OCI-LY7 (cell line): ENCODE measurements around the gene GAN. TPM values are rescaled to one million over a fixed set of nuclear protein-coding genes. Genes with fewer than 3 reads are reported as not detected.

Source experiments
- BruUV-seq: library from RNA; stranded (reverse); fragments of 400-500 nt; replicated peaks from 2 replicates; lab custom pipeline; 2021; lab: Mats Ljungman, UMichigan
- CTCF ChIA-PET: fragments of 300-600 bp; sonication (Branson Sonifier 250); formaldehyde crosslinking; loops from one replicate; lab custom pipeline; 2022; ENCODE audit warnings: antibody characterized with exemption; ENCODE audit not compliant: unreplicated experiment; lab: Charles Lee
- POLR2A ChIA-PET: fragments of 300-600 bp; sonication (Branson Sonifier 250); formaldehyde crosslinking; loops from one replicate; lab custom pipeline; 2022; ENCODE audit warnings: antibody characterized with exemption; lab: Charles Lee
- DNase-seq: peaks from one replicate; pipeline ENCODE4 v3.0.0-alpha.2; 2015; ENCODE audit warnings: low spot score
- H2AFZ ChIP-seq: fragments of 200-600 bp; sonication (generic), shearing (Covaris generic); 2 replicates; pipeline ENCODE4 v1.6.1; 2014; ENCODE audit warnings: mild to moderate bottlenecking, antibody characterized with exemption, low read length, moderate library complexity
- H3K27ac ChIP-seq: fragments of 200-600 bp; sonication (generic); 2 replicates; pipeline ENCODE4 v1.5.1; 2014; ENCODE audit warnings: mixed run types, low read depth, mild to moderate bottlenecking, moderate library complexity, low read length, inconsistent platforms; ENCODE audit not compliant: poor library complexity, severe bottlenecking
- H3K36me3 ChIP-seq: fragments of 200-600 bp; sonication (generic); 2 replicates; pipeline ENCODE4 v1.6.1; 2014; ENCODE audit warnings: mild to moderate bottlenecking, antibody characterized with exemption, low read length, moderate library complexity, mixed read lengths; ENCODE audit not compliant: insufficient read depth
- H3K4me1 ChIP-seq: fragments of 200-600 bp; sonication (generic); 2 replicates; pipeline ENCODE4 v1.5.1; 2014; ENCODE audit warnings: mild to moderate bottlenecking, low read length; ENCODE audit not compliant: insufficient read depth, poor library complexity, severe bottlenecking
- H3K4me2 ChIP-seq: fragments of 200-600 bp; sonication (generic); 2 replicates; pipeline ENCODE4 v1.6.1; 2014; ENCODE audit warnings: mild to moderate bottlenecking, low read length
- H3K4me3 ChIP-seq: fragments of 200-600 bp; sonication (generic); 2 replicates; pipeline ENCODE4 v1.5.1; 2014; ENCODE audit warnings: mild to moderate bottlenecking, low read depth, low read length; ENCODE audit not compliant: poor library complexity, severe bottlenecking
- H3K79me2 ChIP-seq: fragments of 200-600 bp; sonication (generic); 2 replicates; pipeline ENCODE4 v1.6.1; 2016; ENCODE audit warnings: low read depth, mild to moderate bottlenecking, low read length, moderate library complexity, mixed read lengths; ENCODE audit not compliant: insufficient read depth
- H3K9me2 ChIP-seq: fragments of 200-600 bp; sonication (generic); 2 replicates; pipeline ENCODE4 v1.6.1; 2016; ENCODE audit warnings: mild to moderate bottlenecking, low read length, mixed read lengths; ENCODE audit not compliant: insufficient read depth
- H3K9me3 ChIP-seq: fragments of 200-600 bp; sonication (generic); 2 replicates; pipeline ENCODE4 v1.6.1; 2014; ENCODE audit warnings: mild to moderate bottlenecking, mixed run types, low read length, mixed read lengths
- H4K20me1 ChIP-seq: fragments of 200-600 bp; sonication (generic); 2 replicates; pipeline ENCODE4 v1.6.1; 2014; ENCODE audit warnings: mild to moderate bottlenecking, antibody characterized with exemption, low read length, moderate library complexity, mixed read lengths; ENCODE audit not compliant: insufficient read depth
- EZH2phosphoT487 ChIP-seq: fragments of 200-600 bp; sonication (generic); IDR thresholded peaks from 2 replicates; pipeline ENCODE4 v1.6.1; 2018; ENCODE audit warnings: low read depth, borderline replicate concordance, mild to moderate bottlenecking, mixed run types, antibody characterized with exemption, low read length, moderate library complexity, mixed read lengths
- intact Hi-C: fragments of 100-400 bp; cut with micrococcal nuclease; formaldehyde crosslinking; loops from one replicate; pipeline ENCODE4 v1.10.0; 2022; ENCODE audit not compliant: unreplicated experiment
- total RNA-seq, 2 experiments: library from RNA; depleted of rRNA in 1 of 2; stranded (reverse); fragments of >200 nt in 1 of 2; shearing (Covaris generic) in 1 of 2; gene quantifications; 2 replicates each; pipeline ENCODE4 v1.2.3, GENCODE V29; 2014 to 2022
- TF ChIP-seq, protein P1 (sequence below): fragments of 200-600 bp; sonication (generic); conservative IDR thresholded peaks from 2 replicates; pipeline ENCODE4 v1.5.1; 2014; ENCODE audit warnings: mild to moderate bottlenecking, antibody characterized with exemption, low read length, moderate library complexity, mixed read lengths

The GAN gene
- total RNA-seq, 2 experiments from 2014 or later, result 5.1 to 14.2 TPM

DNA sequence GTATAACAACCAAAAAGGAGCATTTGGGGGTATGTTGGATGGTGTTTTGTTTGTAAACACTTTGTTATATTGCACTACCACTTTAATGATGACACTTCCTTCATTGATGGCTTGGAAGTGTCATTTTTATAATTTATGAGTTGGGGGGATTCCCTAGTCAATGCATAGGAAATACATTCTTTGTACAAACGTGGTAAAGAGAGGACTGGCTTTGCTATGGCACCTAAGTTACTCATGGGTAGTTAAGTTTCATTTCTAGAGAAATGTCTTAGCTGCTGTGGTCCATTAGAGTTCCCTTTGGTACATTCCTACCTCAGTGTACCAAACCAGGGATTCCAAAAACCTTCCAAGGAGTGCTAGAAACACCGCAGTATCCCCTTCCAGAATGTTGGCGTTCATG, 66.2 kb downstream of the GAN start:
- ChIA-PET POLR2A (no interaction called here), CTCF (no interaction called here)
- Histone ChIP-seq H3K79me2 (no peaks in the 10 kb centered on the region), H3K9me2 (no peaks in the 10 kb centered on the region), H4K20me1 (no peaks in the 10 kb centered on the region), H3K4me2 (no peak overlapping the region), H3K4me1 (no peaks in the 10 kb centered on the region), H3K4me3 (no peak overlapping the region), H3K27ac (no peak overlapping the region), H2AFZ (no peak overlapping the region), H3K9me3 (no peaks in the 10 kb centered on the region), H3K36me3 (peaks cover 12% of the 10 kb centered on the region; the same call in 1 of the 2 replicates)
- intact Hi-C loops, result no loop called here
- TF ChIP-seq EZH2phosphoT487, result no peak
- TF ChIP-seq, protein P1, sequence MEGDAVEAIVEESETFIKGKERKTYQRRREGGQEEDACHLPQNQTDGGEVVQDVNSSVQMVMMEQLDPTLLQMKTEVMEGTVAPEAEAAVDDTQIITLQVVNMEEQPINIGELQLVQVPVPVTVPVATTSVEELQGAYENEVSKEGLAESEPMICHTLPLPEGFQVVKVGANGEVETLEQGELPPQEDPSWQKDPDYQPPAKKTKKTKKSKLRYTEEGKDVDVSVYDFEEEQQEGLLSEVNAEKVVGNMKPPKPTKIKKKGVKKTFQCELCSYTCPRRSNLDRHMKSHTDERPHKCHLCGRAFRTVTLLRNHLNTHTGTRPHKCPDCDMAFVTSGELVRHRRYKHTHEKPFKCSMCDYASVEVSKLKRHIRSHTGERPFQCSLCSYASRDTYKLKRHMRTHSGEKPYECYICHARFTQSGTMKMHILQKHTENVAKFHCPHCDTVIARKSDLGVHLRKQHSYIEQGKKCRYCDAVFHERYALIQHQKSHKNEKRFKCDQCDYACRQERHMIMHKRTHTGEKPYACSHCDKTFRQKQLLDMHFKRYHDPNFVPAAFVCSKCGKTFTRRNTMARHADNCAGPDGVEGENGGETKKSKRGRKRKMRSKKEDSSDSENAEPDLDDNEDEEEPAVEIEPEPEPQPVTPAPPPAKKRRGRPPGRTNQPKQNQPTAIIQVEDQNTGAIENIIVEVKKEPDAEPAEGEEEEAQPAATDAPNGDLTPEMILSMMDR, result no peak
- DNase-seq, result no peak
- no TSS peak for BruUV-seq

DNA sequence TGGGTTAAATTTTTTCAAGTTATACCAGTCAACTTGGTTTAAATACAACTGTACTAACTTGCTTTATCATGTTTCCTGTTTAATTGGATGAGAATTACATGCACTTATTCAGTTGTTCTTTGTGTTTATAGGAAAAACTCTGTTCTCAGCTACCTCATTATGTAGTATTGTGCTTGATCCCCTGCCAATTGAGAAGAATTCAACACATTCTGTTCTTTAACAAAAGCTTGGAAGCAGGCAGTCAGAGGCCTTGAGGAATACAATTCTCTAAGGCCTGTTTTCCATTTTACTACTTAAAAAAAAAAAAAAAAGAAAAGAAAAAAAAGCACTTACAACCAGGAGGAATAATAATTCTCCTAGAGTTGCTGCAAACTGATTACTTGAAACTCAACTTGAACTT, 69.2 kb downstream of the GAN start:
- ChIA-PET CTCF (no interaction called here), POLR2A (no interaction called here)
- H3K27ac ChIP-seq, result no peak overlapping the region
- no peaks in the 10 kb centered on the region for H3K36me3 ChIP-seq
- no peaks in the 10 kb centered on the region for H3K9me3 ChIP-seq
- H3K4me2 ChIP-seq, result no peak overlapping the region
- no peaks in the 10 kb centered on the region for H4K20me1 ChIP-seq
- no peaks in the 10 kb centered on the region for H3K9me2 ChIP-seq
- no TSS peak for BruUV-seq
- DNase-seq, result no peak
- no peak for TF ChIP-seq EZH2phosphoT487
- TF ChIP-seq, protein P1, result no peak
- H3K4me3 ChIP-seq, result no peak overlapping the region
- no peak overlapping the region for H2AFZ ChIP-seq
- intact Hi-C loops, result no loop called here
- no peaks in the 10 kb centered on the region for H3K4me1 ChIP-seq
- no peaks in the 10 kb centered on the region for H3K79me2 ChIP-seq

DNA sequence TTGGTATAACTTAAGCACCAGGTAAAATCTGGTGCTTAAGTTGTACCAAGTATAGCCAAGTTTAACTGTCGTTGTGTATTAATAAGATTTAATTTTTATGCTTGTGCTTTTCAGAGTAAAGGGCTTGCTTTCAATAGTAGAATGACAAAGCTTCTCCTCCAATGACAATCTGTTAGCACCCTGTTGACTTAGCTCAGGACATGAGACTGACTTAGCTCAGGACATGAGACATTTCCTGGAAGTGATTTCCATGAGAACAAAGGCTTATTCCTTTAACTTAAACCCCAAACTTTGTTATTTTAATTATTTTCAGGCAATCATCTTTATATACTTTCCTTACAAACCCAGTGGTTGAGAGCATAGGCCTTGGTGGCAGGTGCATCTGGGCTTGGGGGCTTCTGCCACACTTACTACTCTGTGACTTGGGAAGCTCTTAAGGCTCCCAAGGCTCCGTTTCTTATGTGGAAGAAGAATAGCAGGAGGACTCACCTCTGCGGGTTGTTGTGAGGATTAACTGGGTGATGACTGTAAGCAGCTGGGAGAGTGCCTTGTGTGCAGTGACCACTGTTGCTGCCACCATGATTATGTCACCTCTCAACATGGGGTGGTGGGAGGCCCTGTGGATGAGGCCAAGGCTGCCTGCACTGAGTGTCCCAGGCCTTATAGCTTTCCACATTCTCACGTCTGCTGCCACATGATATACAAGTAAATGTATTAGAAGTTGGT, 70.4 kb downstream of the GAN start:
- no peaks in the 10 kb centered on the region for H3K4me1 ChIP-seq
- no peak overlapping the region for H3K4me3 ChIP-seq
- intact Hi-C loops, result no loop called here
- no peaks in the 10 kb centered on the region for H3K9me2 ChIP-seq
- H3K27ac ChIP-seq, result no peak overlapping the region
- no peak for DNase-seq
- no peaks in the 10 kb centered on the region for H3K79me2 ChIP-seq
- TF ChIP-seq EZH2phosphoT487, result no peak
- TF ChIP-seq, protein P1, result no peak
- CTCF ChIA-PET, result no interaction called here
- H4K20me1 ChIP-seq, result no peaks in the 10 kb centered on the region
- BruUV-seq, result no TSS peak
- H3K4me2 ChIP-seq, result no peak overlapping the region
- no peaks in the 10 kb centered on the region for H3K36me3 ChIP-seq
- no peaks in the 10 kb centered on the region for H3K9me3 ChIP-seq
- no peak overlapping the region for H2AFZ ChIP-seq
- POLR2A ChIA-PET, result interaction anchor here (0.7 kb wide), 1 partner anchor 16 kb away, joined by 3 read pairs; no protein-coding TSS in a partner anchor
